GM12878 (cell line): ENCODE data around the gene NLGN3. TPM values are rescaled to one million over a fixed set of nuclear protein-coding genes. Genes with fewer than 3 reads are reported as not detected.

Experiments used
- ATAC-seq: fragments of 200-7000 bp; cut with Tn5 transposase; 3 replicates; pipeline ENCODE4 v1.9.1; 2020; ENCODE audit warnings: mild to moderate bottlenecking, moderate library complexity
- BruUV-seq: library from RNA; stranded (reverse); fragments of 400-500 nt; replicated peaks from 2 replicates; lab custom pipeline; 2021; lab: Mats Ljungman, UMichigan
- CTCF ChIA-PET: fragments of 300-600 bp; sonication (Branson Sonifier 250); formaldehyde crosslinking; extraction: SDS; loops from one replicate; lab custom pipeline; 2021; ENCODE audit warnings: inconsistent platforms; lab: Yijun Ruan, JAX
- POLR2A ChIA-PET: fragments of 350-600 bp; formaldehyde crosslinking; extraction: SDS; loops from one replicate; lab custom pipeline; 2021; ENCODE audit warnings: inconsistent platforms; lab: Charles Lee
- RAD21 ChIA-PET: fragments of 300-600 bp; sonication (Branson Sonifier 250); formaldehyde crosslinking; loops from one replicate; lab custom pipeline; 2023; ENCODE audit warnings: antibody characterized with exemption; ENCODE audit not compliant: unreplicated experiment; lab: Charles Lee
- SMC1A ChIA-PET: fragments of 300-600 bp; sonication (Branson Sonifier 250); formaldehyde crosslinking; loops from one replicate; lab custom pipeline; 2023; ENCODE audit not compliant: unreplicated experiment, uncharacterized antibody; lab: Charles Lee
- DNase-seq: peaks from one replicate; pipeline ENCODE4 v3.0.0-alpha.2; 2011; ENCODE audit warnings: low read depth, low spot score
- FAIRE-seq: peaks from 3 replicates; lab custom pipeline; 2011; peaks lifted over from hg19 to GRCh38; lab: Jason Lieb, UNC
- H2AFZ ChIP-seq: 2 replicates; pipeline ENCODE4 v1.6.0; 2011; ENCODE audit warnings: low read depth, low read length, control low read depth; ENCODE audit not compliant: control insufficient read depth
- H3K27ac ChIP-seq: 2 replicates; pipeline ENCODE4 v1.5.1; 2011; ENCODE audit warnings: control low read depth; ENCODE audit not compliant: control insufficient read depth, insufficient read depth
- H3K27me3 ChIP-seq, 2 experiments: replicated peaks in 1 of 2; 2 replicates each; pipeline versions ENCODE4 v1.6.0 to v1.6.1; 2011; ENCODE audit warnings: low read length in 1 of 2; ENCODE audit not compliant: control insufficient read depth in 2 of 2, insufficient read depth in 2 of 2
- H3K36me3 ChIP-seq, 2 experiments: 2 replicates each; pipeline ENCODE4 v1.5.1; 2011; ENCODE audit warnings: low read length in 1 of 2; ENCODE audit not compliant: control insufficient read depth in 2 of 2, insufficient read depth in 2 of 2
- H3K4me1 ChIP-seq: 2 replicates; pipeline ENCODE4 v1.6.1; 2011; ENCODE audit warnings: mild to moderate bottlenecking, low read length, moderate library complexity, mixed read lengths; ENCODE audit not compliant: control insufficient read depth, insufficient read depth
- H3K4me2 ChIP-seq: 2 replicates; pipeline ENCODE4 v1.6.0; 2011; ENCODE audit warnings: control low read depth; ENCODE audit not compliant: control insufficient read depth, insufficient read depth
- H3K4me3 ChIP-seq: fragments of 200-600 bp; sonication (generic); 2 replicates; pipeline ENCODE4 v1.5.1; 2016
- H3K79me2 ChIP-seq: 2 replicates; pipeline ENCODE4 v1.6.0; 2011; ENCODE audit warnings: low read length; ENCODE audit not compliant: control insufficient read depth, insufficient read depth
- H3K9ac ChIP-seq: 2 replicates; pipeline ENCODE4 v1.8.0; 2011; ENCODE audit warnings: low read length, control low read depth, mixed read lengths; ENCODE audit not compliant: control insufficient read depth, insufficient read depth
- H3K9me3 ChIP-seq: replicated peaks from 3 replicates; pipeline ENCODE4 v1.5.1; 2011; ENCODE audit warnings: mild to moderate bottlenecking, low read length; ENCODE audit not compliant: control insufficient read depth, insufficient read depth
- H4K20me1 ChIP-seq: 2 replicates; pipeline ENCODE4 v1.6.0; 2011; ENCODE audit not compliant: control insufficient read depth, insufficient read depth
- CREB1 ChIP-seq: IDR thresholded peaks from 2 replicates; pipeline ENCODE4 v1.6.1; 2012; ENCODE audit warnings: low read depth, mild to moderate bottlenecking, inconsistent platforms
- HDGF ChIP-seq: fragments of 450-650 bp; IDR thresholded peaks from 2 replicates; pipeline ENCODE4 v1.6.1; 2016; ENCODE audit warnings: antibody characterized with exemption
- IKZF1 ChIP-seq: fragments of 450-650 bp; conservative IDR thresholded peaks from 2 replicates; pipeline ENCODE4 v1.6.1; 2017; ENCODE audit warnings: antibody characterized with exemption, mild to moderate bottlenecking
- IRF4 ChIP-seq: IDR thresholded peaks from 2 replicates; pipeline ENCODE4 v1.6.1; 2011; ENCODE audit warnings: low read depth, low read length
- LARP7 ChIP-seq: fragments of 450-650 bp; IDR thresholded peaks from 2 replicates; pipeline ENCODE4 v1.6.1; 2017; ENCODE audit warnings: mild to moderate bottlenecking
- MEF2A ChIP-seq: IDR thresholded peaks from 2 replicates; pipeline ENCODE4 v1.6.1; 2011; ENCODE audit warnings: low read depth, mild to moderate bottlenecking, low read length, moderate library complexity; ENCODE audit not compliant: insufficient read depth
- NR2F1 ChIP-seq: fragments of 450-650 bp; conservative IDR thresholded peaks from 2 replicates; pipeline ENCODE4 v1.6.1; 2017; ENCODE audit warnings: mild to moderate bottlenecking
- PAX8 ChIP-seq: fragments of 450-650 bp; IDR thresholded peaks from 2 replicates; pipeline ENCODE4 v1.6.1; 2017; ENCODE audit warnings: mild to moderate bottlenecking, moderate library complexity
- POLR2AphosphoS2 ChIP-seq: IDR thresholded peaks from 2 replicates; pipeline ENCODE4 v1.6.1; 2011; ENCODE audit warnings: low read depth, mild to moderate bottlenecking, low read length, improper control_type of control experiment, moderate library complexity
- POLR2AphosphoS5 ChIP-seq: IDR thresholded peaks from 2 replicates; pipeline ENCODE4 v1.6.1; 2011; ENCODE audit warnings: mild to moderate bottlenecking, low read length, inconsistent platforms
- RB1 ChIP-seq: fragments of 450-650 bp; formaldehyde crosslinking; IDR thresholded peaks from 2 replicates; pipeline ENCODE4 v1.6.1; 2017; ENCODE audit warnings: mild to moderate bottlenecking, borderline replicate concordance
- SIX5 ChIP-seq: IDR thresholded peaks from 2 replicates; pipeline ENCODE4 v1.6.1; 2011; ENCODE audit warnings: mild to moderate bottlenecking, low read depth, low read length, moderate library complexity; ENCODE audit not compliant: severe bottlenecking
- SMAD5 ChIP-seq: IDR thresholded peaks from 2 replicates; pipeline ENCODE4 v1.6.1; 2016; ENCODE audit warnings: antibody characterized with exemption, low read depth
- TCF12 ChIP-seq: IDR thresholded peaks from 2 replicates; pipeline ENCODE4 v1.6.1; 2011; ENCODE audit warnings: low read depth, mild to moderate bottlenecking, low read length
- ZNF207 ChIP-seq: fragments of 450-650 bp; IDR thresholded peaks from 2 replicates; pipeline ENCODE4 v1.6.1; 2014; ENCODE audit warnings: antibody characterized with exemption, mild to moderate bottlenecking, borderline replicate concordance
- WGBS: methylation state at CpG from one replicate; pipeline ENCODE4 v1.1.6; 2016; ENCODE audit warnings: low lambda C conversion rate; ENCODE audit not compliant: insufficient replicate concordance, insufficient coverage; ENCODE audit errors: missing lambda C conversion rate; 5-methylcytosine and 5-hydroxymethylcytosine counted together
- in situ Hi-C: fragments of 300-500 bp; cut with MboI; formaldehyde crosslinking; loops from 9 replicates; pipeline ENCODE4 v1.14.3; 2018; ENCODE audit warnings: mixed read lengths
- intact Hi-C: fragments of 100-400 bp; cut with micrococcal nuclease; formaldehyde crosslinking; loops from one replicate; pipeline ENCODE4 v1.14.2; 2022; ENCODE audit not compliant: unreplicated experiment
- polyA plus RNA-seq, 11 experiments: library from polyadenylated mRNA; depleted of rRNA in 4 of 11; unstranded in 6 of 11; stranded (reverse) in 5 of 11; fragments of >200 nt; fragmentation: Nextera tagmentation in 4 of 11; fragmentation: Illumina TruSeq in 1 of 11; extraction: Ambion mirVana in 4 of 11; extraction: Trizol in 1 of 11; gene quantifications; 1 replicate in 1 of 11; 2 replicates in 10 of 11; pipeline versions ENCODE4 v1.2.1 to v1.2.3, GENCODE V29; 2011 to 2016; ENCODE audit warnings: inconsistent platforms in 2 of 11, missing spikeins in 2 of 11, low read depth in 1 of 11
- total RNA-seq, 4 experiments: library from RNA; depleted of rRNA in 3 of 4; stranded (reverse); fragments of >200 nt in 3 of 4; fragmentation: Illumina TruSeq in 1 of 4; extraction: Trizol in 1 of 4; gene quantifications; 2 replicates each; pipeline versions ENCODE4 v1.2.1 to v1.2.3, GENCODE V29; 2013 to 2021
- TF ChIP-seq, protein P1 (sequence below): fragments of 450-650 bp; IDR thresholded peaks from 2 replicates; pipeline ENCODE4 v1.6.1; 2014; ENCODE audit warnings: mild to moderate bottlenecking
- TF ChIP-seq, protein P2 (sequence below): fragments of 450-650 bp; formaldehyde crosslinking; IDR thresholded peaks from 2 replicates; pipeline ENCODE4 v1.5.0; 2022; ENCODE audit warnings: mild to moderate bottlenecking, missing genetic modification characterization
- TF ChIP-seq, protein P3 (sequence below): IDR thresholded peaks from 2 replicates; pipeline ENCODE4 v1.6.1; 2012; ENCODE audit warnings: low read length, inconsistent platforms
- TF ChIP-seq, protein P4 (sequence below): IDR thresholded peaks from 2 replicates; pipeline ENCODE4 v1.6.1; 2011; ENCODE audit warnings: mild to moderate bottlenecking, low read depth, low read length, moderate library complexity; ENCODE audit not compliant: insufficient replicate concordance

The NLGN3 gene
- total and polyA plus RNA-seq, 10 of the 15 experiments (the other 5 are each of a cell fraction or from before 2014, with no cell fraction given): 0.07 to 0.73 (median 0.28) TPM

DNA sequence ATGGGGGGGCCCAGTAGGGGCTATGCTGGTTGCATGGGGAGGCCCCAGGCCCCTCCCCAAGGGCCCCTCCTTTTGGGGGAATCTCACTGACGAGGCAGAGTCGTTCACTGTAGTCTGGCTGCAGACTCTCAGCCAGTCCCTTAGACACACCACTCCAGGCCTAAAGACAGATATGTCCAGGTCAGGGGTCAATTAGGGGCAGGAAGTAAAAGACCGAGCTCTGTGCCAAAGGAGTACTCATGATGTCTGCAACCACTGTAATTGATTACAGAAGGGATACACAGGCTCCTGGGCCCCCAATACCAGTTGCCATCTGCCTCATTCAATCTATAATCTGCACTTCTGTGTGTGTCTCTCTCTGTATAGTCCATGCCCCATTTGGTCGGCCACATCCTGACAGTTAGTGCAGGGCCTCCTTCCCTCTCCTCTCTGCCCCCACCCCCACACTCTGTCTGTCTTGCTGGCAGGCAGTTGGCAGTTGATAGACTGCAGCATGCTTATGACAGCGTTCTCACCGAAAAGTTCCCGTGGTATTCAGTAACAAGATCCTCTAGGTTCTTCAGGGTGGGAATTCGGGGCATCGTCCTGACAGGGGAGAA is 36.8 kb upstream of the NLGN3 start:
- intact Hi-C loops (no loop called here), in situ Hi-C loops (no loop called here)
- H3K9ac ChIP-seq: no peak overlapping the region
- peaks cover 49% of the 10 kb centered on the region for H3K79me2 ChIP-seq
- FAIRE-seq (no peak), DNase-seq (no peak), ATAC-seq (0 out of 3 replicates have a peak, but pooled peaks have one; percentile 3)
- BruUV-seq: no TSS peak
- ChIA-PET POLR2A (interaction anchor here (1.4 kb wide), 1 partner anchor 10 kb away, joined by 3 read pairs; no protein-coding TSS in a partner anchor), RAD21 (no interaction called here), CTCF (interaction anchor here (0.7 to 1.1 kb wide), 2 partner anchors 10 to 257 kb away, joined by 3 to 4 read pairs; partner anchors contain the start of gene MED12), SMC1A (no interaction called here)
- peak overlapping the region; percentile 84; the same call in 1 of the 2 replicates for H3K4me3 ChIP-seq
- no peak overlapping the region for H2AFZ ChIP-seq
- no peaks in the 10 kb centered on the region for H4K20me1 ChIP-seq
- H3K4me2 ChIP-seq: peak overlapping the region; percentile 58
- H3K9me3 ChIP-seq: no peaks in the 10 kb centered on the region; the same call in 2 of the 3 replicates
- H3K27ac ChIP-seq: no peak overlapping the region
- no peak for TF ChIP-seq LARP7
- TF ChIP-seq POLR2AphosphoS5: peak; percentile 30; the same call in 1 of the 2 replicates
- TF ChIP-seq, protein P1, sequence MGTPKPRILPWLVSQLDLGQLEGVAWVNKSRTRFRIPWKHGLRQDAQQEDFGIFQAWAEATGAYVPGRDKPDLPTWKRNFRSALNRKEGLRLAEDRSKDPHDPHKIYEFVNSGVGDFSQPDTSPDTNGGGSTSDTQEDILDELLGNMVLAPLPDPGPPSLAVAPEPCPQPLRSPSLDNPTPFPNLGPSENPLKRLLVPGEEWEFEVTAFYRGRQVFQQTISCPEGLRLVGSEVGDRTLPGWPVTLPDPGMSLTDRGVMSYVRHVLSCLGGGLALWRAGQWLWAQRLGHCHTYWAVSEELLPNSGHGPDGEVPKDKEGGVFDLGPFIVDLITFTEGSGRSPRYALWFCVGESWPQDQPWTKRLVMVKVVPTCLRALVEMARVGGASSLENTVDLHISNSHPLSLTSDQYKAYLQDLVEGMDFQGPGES: no peak
- TF ChIP-seq, protein P2, sequence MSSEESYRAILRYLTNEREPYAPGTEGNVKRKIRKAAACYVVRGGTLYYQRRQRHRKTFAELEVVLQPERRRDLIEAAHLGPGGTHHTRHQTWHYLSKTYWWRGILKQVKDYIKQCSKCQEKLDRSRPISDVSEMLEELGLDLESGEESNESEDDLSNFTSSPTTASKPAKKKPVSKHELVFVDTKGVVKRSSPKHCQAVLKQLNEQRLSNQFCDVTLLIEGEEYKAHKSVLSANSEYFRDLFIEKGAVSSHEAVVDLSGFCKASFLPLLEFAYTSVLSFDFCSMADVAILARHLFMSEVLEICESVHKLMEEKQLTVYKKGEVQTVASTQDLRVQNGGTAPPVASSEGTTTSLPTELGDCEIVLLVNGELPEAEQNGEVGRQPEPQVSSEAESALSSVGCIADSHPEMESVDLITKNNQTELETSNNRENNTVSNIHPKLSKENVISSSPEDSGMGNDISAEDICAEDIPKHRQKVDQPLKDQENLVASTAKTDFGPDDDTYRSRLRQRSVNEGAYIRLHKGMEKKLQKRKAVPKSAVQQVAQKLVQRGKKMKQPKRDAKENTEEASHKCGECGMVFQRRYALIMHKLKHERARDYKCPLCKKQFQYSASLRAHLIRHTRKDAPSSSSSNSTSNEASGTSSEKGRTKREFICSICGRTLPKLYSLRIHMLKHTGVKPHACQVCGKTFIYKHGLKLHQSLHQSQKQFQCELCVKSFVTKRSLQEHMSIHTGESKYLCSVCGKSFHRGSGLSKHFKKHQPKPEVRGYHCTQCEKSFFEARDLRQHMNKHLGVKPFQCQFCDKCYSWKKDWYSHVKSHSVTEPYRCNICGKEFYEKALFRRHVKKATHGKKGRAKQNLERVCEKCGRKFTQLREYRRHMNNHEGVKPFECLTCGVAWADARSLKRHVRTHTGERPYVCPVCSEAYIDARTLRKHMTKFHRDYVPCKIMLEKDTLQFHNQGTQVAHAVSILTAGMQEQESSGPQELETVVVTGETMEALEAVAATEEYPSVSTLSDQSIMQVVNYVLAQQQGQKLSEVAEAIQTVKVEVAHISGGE: no peak
- TF ChIP-seq IKZF1: no peak
- TF ChIP-seq NR2F1: peak; percentile 65
- no peak for TF ChIP-seq MEF2A
- no peak for TF ChIP-seq SMAD5
- TF ChIP-seq, protein P3, sequence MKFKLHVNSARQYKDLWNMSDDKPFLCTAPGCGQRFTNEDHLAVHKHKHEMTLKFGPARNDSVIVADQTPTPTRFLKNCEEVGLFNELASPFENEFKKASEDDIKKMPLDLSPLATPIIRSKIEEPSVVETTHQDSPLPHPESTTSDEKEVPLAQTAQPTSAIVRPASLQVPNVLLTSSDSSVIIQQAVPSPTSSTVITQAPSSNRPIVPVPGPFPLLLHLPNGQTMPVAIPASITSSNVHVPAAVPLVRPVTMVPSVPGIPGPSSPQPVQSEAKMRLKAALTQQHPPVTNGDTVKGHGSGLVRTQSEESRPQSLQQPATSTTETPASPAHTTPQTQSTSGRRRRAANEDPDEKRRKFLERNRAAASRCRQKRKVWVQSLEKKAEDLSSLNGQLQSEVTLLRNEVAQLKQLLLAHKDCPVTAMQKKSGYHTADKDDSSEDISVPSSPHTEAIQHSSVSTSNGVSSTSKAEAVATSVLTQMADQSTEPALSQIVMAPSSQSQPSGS: no peak
- 0 out of 2 replicates have a peak, but pooled peaks have one; percentile 26 for TF ChIP-seq POLR2AphosphoS2
- TF ChIP-seq, protein P4, sequence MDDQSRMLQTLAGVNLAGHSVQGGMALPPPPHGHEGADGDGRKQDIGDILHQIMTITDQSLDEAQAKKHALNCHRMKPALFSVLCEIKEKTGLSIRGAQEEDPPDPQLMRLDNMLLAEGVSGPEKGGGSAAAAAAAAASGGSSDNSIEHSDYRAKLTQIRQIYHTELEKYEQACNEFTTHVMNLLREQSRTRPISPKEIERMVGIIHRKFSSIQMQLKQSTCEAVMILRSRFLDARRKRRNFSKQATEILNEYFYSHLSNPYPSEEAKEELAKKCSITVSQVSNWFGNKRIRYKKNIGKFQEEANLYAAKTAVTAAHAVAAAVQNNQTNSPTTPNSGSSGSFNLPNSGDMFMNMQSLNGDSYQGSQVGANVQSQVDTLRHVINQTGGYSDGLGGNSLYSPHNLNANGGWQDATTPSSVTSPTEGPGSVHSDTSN: no peak
- no peak for TF ChIP-seq SIX5
- no peak for TF ChIP-seq IRF4
- no peak for TF ChIP-seq ZNF207
- no peak for TF ChIP-seq CREB1
- no peak for TF ChIP-seq PAX8
- no peak for TF ChIP-seq TCF12
- no peak for TF ChIP-seq RB1
- TF ChIP-seq HDGF: no peak
- H3K27me3 ChIP-seq: no peaks in the 10 kb centered on the region
- 63% methylated on average over 9 of the region's 9 CpGs for WGBS
- no peaks in the 10 kb centered on the region; a peak in 1 of 4 replicates for H3K36me3 ChIP-seq
- H3K4me1 ChIP-seq: peaks cover 10% of the 10 kb centered on the region
